HG03025 (cell line): ENCODE measurements around the gene CARD6.
"Not testable (repeated sequence)": the region's sequence is repeated elsewhere in the genome, so short reads cannot be mapped to it uniquely, and the experiment has no call there.

Experiments used
- ATAC-seq: cut with Tn5 transposase; IDR thresholded peaks from one replicate; pipeline ENCODE4 v1.9.1; 2021; ENCODE audit warnings: mild to moderate bottlenecking, moderate library complexity; ENCODE audit not compliant: unreplicated experiment, low FRiP score

Gene CARD6

GRCh38 chr5:40866844-40867243, 25.7 kb downstream of the CARD6 start:
- ATAC-seq = no peak

- no peak for ATAC-seq
These were observed 28.2 kb downstream of the CARD6 start for GRCh38 chr5:40869384-40869783.

DNA sequence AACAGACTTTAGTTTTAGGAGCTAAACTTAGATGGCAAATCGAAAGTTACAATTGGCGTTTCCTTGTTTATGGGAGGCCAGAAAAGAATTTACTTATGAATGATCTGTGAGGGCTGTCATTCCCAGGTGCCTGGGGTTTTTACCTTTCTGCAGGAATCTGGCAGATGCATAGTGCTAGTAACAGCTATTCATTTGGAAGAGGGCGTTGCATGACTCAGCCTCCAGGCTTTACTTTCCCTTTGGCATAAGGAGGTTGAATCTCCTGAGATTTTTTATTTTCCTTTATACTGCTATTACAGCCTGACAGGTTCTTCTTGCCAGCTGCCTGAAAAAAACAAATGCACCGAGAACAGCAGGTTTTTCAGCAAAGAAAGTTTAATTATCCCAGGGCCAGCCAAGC, 30.0 kb downstream of the CARD6 start:
- no peak for ATAC-seq

- ATAC-seq = not testable (repeated sequence)
These were observed 31.1 kb downstream of the CARD6 start for GRCh38 chr5:40872253-40872652.

DNA sequence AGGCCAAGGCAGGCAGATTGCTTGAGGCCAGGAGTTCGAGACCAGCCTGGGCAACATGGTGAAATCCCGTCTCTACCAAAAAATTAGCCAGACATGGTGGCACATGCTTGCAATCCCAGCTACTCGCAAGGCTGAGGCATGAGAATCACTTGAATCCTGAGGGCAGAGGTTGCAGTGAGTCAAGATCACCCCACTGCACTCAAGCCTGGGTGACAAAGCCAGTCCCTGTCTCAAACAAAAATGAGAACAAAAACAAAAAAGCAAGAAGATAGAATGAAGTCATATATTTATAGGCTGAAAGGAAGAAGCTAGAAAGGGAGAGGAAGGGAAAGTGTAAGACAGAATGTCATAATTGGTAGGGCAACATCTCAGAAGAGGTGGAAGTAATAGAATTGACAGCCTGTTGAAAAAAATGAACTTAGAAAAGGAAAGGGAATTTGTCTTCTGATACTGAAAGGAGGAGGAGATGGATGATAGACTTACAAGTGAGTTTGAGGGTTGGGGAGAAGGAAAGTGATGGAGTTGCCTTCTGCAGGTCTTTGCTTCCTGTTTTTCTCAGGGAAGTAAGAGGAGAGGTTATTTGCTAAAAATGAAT, 32.2 kb downstream of the CARD6 start:
- no peak for ATAC-seq

DNA sequence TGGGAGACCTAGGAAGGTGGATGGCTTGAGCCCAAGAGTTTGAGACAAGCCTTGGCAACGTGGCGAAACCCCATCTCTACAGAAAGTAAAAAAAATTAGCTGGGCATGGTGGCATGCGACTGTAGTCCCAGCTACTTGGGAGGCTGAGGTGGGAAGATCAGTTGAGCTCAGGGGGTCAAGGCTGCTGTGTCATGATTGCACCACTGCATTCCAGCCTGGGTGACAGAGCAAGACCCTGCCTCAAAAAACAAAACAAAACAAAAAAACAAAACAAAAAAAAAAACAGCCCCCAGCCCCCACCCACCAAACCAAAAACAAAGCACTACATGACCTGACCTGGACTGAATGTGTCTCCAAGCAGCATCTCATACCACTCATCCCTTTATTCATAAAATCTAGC, 34.8 kb downstream of the CARD6 start:
- no peak for ATAC-seq

- no peak for ATAC-seq
These were observed 36.3 kb downstream of the CARD6 start for GRCh38 chr5:40877371-40877988.

DNA sequence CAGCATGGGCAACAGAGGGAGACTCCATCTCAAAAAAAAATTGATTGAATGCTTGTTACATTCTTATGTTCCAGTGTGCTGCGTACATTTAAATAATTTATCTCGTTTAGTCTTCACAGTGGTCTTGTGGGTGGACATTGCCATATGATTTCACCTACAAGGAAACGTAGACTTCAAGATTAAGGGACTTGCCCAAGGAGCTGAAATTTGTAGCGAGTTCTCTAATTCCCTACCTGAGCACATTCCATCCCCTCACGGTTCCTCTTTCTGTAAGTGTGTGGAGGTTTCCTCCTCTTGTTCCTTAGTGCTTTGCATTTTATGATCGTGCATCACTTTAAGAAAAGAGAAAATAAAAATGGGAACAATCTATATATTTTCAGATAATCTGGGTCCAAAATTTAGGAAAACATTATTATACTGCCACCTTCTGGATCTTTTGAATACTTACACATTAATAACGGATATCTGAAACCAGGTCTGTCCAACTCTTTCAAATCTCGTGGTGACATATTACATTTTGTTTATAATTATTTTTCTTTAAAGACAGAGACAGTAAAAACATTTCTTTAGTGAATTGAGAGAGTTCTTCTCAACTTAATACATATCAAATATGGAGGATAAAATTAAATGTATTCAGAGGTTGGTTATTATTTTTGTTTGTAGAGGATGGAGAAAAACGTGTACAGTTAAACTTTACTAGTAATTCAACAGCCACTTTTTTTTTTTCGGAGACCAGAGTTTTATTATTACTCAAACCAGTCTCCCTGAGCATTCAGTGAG, 38.2 kb downstream of the CARD6 start:
- ATAC-seq = no peak

DNA sequence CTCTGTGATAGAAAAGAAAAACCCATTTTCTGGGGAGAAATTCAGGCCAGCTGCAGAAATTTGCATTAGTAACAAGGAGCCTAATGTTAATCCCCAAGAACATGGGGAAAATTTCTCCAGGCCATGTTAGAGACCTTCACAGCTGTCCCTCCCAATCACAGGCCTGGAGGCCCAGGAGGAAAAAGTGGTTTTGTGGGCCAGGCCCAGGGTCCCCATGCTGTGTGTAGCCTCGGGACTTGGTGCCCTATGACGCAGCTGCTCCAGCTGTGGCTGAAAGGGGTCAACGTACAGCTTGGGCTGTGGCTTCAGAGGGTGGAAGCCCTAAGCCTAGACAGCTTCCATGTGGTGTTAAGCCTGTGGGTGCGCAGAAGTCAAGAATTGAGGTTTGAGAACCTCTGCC, 41.1 kb downstream of the CARD6 start:
- ATAC-seq = no peak

GRCh38 chr5:40883051-40883450, 41.9 kb downstream of the CARD6 start:
- not testable (repeated sequence) for ATAC-seq

DNA sequence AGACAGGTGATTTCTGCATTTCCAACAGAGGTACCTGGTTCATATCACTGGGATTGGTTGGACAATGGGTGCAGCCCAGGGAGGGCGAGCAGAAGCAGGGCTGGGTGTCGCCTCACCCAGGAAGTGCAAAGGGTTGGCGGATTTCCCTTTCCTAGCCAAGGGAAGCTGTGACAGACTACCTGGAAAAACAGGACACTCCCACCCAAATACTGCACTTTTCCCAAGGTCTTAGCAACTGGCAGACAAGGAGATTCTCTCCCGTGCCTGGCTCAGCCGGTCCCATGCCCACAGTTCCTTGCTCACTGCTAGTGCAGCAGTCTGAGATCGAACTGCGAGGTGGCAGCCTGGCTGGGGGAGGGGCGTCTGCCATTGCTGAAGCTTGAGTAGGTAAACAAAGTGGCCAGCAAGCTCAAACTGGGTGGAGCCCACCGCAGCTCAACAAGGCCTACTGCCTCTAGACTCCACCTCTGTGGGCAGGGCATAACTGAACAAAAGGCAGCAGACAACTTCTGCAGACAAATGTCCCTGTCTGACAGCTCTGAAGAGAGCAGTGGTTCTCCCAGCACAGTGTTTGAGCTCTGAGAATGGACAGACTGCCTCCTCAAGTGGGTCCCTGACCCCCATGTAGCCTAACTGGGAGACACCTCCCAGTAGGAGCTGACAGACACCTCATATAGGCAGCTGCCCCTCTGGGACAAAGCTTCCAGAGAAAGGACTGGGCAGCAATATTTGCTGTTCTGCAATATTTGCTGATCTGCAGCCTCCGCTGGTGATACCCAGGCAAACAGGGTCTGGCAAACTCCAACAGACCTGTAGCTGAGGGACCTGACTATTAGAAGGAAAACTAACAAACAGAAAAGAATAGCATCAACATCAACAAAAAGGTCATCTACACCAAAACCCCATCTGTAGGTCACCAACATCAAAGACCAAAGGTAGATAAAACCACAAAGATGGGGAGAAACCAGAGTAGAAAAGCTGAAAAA, 54.6 kb downstream of the CARD6 start:
- ATAC-seq = not testable (repeated sequence)

DNA sequence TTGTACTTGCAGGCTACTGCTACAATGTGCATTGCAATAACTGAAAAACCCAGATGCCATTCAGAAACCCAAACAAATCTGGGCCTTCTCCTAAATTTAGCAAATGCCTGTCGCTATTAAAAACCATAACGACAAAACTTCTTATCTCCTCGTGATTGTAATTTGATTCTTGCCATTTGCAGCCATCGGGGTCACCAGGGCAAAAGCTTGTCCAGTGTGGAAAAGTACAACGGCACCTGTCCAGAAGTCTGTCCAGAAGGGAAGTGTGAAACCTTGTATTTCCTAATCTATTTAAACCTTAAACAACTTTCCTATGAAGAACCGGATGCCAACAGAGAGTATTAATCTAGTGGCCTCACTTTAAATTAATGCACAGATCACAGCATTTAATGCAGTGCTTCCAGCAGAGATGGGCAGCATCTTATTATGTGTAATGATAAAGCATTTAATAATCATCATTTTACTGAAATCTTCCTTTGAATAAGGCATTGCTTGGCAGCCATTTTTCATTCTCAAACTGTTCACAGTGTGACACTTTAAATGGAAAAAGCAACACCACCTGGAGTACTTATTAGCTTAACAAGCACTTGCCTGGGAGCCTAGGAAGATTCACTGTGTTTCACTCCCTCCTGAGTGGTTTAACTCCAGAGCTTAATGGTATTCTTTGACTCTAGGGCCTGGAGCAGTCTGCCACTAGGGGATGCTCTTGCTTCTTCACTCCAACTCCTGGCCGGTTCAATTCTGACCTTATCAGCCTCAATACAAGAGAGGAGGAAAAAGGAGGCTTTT, 63.2 kb downstream of the CARD6 start:
- peak; percentile 71 for ATAC-seq

DNA sequence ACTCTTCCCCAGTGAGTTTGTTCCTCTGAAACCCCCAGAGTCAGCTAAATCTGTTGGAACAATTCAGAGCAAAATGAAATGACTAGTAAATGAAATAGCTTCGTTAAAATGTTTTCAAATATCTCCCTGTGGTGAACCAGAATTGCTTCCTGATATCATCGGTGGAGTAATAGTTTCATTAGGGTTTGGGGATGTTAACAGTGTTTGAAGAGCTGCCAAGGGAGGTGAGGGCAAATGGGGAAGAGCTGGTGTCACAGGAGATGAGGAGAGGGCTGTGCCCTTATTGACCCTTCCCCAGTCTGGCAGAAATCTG, 63.8 kb downstream of the CARD6 start:
- ATAC-seq = no peak

DNA sequence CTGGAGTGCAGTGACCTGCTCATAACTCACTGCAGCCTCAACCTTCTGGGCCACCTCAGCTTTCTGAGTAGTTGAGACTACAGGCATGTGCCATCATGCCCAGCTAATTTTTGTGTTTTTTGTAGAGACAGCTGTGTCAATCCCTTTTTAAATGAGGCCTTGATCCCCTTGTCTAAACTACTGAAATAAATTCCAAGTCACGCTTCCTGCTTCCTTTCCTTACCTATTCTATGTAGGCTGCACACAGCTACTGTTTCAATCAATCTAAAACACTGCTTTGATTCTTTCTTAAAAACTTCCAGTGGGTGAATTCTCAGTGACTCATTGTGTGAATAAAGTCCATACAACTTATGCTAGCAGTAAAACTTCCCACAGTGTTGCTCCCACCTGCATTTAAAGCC, 65.2 kb downstream of the CARD6 start:
- ATAC-seq = no peak

GRCh38 chr5:40909264-40909663, 68.1 kb downstream of the CARD6 start, which contains the start of gene C7:
C7 (plus strand) TSS chr5:40909497; CDS start chr5:40909611, 114 bp downstream.
- no peak for ATAC-seq

GRCh38 chr5:40909723-40910122, 68.6 kb downstream of the CARD6 start:
- ATAC-seq = no peak
